ENCODE results near the gene DCC.

Gene DCC

DNA sequence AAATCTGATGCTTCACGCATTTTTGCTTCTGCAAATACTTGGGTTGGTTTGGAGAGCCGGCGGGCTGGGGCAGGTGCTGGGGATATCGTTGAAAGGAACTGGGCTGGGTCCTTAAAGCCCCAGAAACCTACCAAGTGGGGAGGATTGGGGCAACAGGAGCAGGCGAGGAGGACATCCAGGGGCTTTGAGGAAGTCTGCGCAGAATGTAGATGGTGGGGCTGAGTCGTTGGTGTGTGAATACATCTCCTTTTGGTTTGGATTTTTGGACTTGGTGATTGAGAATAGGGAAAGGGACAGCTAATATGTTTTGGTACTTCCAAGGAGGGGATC lies 1.1 kb downstream of the DCC start:
- no peak overlapping the region for H3K4me3 ChIP-seq (ENCODE audit: low read depth, low read length)
- TF ChIP-seq, protein P1, sequence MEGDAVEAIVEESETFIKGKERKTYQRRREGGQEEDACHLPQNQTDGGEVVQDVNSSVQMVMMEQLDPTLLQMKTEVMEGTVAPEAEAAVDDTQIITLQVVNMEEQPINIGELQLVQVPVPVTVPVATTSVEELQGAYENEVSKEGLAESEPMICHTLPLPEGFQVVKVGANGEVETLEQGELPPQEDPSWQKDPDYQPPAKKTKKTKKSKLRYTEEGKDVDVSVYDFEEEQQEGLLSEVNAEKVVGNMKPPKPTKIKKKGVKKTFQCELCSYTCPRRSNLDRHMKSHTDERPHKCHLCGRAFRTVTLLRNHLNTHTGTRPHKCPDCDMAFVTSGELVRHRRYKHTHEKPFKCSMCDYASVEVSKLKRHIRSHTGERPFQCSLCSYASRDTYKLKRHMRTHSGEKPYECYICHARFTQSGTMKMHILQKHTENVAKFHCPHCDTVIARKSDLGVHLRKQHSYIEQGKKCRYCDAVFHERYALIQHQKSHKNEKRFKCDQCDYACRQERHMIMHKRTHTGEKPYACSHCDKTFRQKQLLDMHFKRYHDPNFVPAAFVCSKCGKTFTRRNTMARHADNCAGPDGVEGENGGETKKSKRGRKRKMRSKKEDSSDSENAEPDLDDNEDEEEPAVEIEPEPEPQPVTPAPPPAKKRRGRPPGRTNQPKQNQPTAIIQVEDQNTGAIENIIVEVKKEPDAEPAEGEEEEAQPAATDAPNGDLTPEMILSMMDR (IDR thresholded peaks at IDR 0.05; ENCODE audit: control insufficient read depth, extremely low read depth, insufficient read depth): no peak
- no peak for DNase-seq (ENCODE audit: low read depth)

DNA sequence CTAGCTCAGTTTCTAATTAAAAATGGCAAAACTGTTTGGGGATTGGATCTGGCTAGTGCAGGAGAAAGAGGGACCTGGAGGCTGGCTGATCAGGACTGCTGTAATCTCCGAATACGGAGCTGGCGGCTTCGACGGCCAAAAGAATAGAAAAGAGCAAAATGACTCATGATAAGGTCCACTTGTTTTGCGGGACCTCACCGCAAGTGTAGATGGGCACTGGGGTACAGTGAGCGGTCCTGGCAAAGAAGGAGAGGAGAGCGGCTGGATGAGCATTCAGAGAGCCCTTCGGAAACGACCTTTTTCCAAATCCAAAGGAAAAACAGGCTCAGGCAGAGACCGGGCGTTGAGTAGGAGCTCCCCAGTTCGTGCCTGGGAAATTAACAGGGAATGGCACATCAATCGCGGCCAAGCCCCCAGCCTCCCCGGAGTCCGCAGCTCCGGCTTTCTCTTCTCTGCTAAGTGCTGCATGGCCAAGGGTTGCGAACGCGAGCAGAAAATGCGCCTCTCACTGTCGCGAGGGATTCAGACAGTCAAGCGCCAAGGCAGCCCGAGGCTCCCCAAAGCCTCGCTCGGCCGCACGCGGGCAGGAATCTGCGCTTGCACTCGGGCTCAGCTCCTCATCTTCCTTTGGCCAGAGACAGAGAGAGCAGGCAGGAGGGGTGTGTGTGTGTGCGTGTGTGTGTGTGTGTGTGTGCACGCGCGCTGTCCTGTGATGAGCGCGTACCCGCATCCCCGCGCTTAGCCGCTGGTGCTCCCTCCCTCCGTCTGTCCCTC lies 1.8 kb downstream of the DCC start:
- no peak for DNase-seq (ENCODE audit: low read depth)
- H3K4me3 ChIP-seq (ENCODE audit: low read depth, low read length): no peak overlapping the region
- TF ChIP-seq, protein P1 (IDR thresholded peaks at IDR 0.05; ENCODE audit: control insufficient read depth, extremely low read depth, insufficient read depth): no peak

DNA sequence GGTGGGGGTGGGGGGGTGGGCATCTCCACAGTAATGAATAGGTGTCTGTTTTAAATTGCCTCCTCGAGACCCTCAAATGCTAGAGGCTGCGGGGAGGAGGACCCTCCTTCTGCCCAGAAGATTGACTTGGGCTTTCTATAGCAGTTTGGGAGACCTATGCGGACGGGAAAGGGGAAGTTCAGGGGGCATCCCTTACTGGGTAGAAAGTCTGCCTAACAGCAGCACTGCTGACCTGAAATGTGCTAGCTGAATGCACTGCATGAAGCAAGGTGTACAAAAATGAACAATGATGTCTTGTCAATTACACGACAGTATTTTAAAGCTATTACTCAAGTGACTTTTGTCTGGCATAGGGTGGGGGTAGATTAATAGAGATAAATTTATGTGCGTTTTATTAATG lies 2.5 kb downstream of the DCC start:
- H3K4me3 ChIP-seq (ENCODE audit: low read depth, low read length): no peak overlapping the region
- TF ChIP-seq, protein P1 (IDR thresholded peaks at IDR 0.05; ENCODE audit: control insufficient read depth, extremely low read depth, insufficient read depth): no peak
- DNase-seq (ENCODE audit: low read depth): no peak

DNA sequence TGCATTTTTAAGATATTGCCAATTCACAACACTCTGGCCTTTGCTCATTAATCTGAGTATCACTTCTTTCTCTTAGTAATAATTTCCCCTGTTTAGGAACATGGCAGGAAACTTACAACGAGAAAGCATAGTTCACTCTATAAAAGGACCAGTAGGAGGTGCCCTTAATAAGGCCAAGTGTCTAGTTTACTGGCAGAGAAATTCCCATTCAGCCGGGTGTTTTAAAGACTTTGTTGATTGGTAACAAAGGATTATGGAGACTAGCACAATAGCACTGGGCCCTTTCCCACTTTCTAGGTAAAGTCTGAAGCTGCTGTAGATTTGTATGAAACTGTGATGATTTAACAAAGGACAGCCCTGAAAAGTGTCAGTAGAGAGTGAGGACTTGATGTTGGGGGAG lies 3.1 kb downstream of the DCC start:
- no peak overlapping the region for H3K4me3 ChIP-seq (ENCODE audit: low read depth, low read length)
- TF ChIP-seq, protein P1 (IDR thresholded peaks at IDR 0.05; ENCODE audit: control insufficient read depth, extremely low read depth, insufficient read depth): peak; percentile 47
- DNase-seq (ENCODE audit: low read depth): no peak

DNA sequence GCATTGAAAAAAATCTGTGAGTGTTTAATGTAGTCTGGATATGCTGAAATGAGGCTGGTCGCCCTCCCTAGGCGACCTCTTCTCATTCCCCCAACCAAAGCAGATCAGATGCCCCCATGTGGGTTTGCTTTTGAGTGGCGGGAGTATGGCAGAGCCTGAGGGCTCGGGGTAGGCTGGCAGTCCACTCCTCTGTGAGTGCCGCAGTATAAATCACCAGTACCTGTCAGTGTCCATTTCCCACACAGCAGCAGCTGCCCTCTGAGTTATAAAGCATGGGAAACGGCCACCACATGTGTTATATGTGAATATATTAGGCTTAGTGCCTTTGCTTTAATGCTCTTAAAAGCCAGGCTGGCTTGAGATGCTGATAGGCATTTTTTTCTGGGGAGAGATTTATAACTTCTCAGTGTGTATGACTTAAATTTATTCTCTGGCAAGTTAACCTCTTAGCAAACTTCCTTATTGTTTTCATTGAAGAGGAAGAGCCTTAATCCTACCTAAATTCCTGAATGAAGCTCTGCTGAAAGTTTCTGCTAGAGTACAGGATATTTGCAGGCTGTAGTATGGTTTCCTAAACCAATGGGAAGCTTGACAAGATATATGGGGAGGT lies 3.8 kb downstream of the DCC start:
- TF ChIP-seq, protein P1 (IDR thresholded peaks at IDR 0.05; ENCODE audit: control insufficient read depth, extremely low read depth, insufficient read depth): no peak
- DNase-seq (ENCODE audit: low read depth): no peak
- H3K4me3 ChIP-seq (ENCODE audit: low read depth, low read length): no peak overlapping the region

DNA sequence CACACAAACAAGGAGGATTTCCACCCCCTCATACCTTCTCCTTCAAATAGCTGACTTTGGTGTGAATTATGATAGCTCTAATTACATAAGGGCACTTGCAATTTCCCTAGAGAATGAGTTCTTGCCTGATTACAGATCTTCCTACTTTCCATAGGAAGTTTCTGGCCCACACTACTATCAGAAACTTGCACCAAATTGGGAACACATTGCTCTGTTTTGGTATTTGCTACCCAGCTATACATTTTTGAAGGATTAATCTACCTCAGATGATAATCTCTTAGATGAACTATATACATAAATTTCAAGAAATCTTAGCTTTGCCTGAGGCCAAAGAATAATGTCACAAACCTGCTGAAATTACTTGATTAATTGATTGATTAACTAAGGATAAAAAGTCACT lies 4.9 kb downstream of the DCC start:
- no peak overlapping the region for H3K4me3 ChIP-seq (ENCODE audit: low read depth, low read length)
- no peak for DNase-seq (ENCODE audit: low read depth)
- TF ChIP-seq, protein P1 (IDR thresholded peaks at IDR 0.05; ENCODE audit: control insufficient read depth, extremely low read depth, insufficient read depth): no peak

DNA sequence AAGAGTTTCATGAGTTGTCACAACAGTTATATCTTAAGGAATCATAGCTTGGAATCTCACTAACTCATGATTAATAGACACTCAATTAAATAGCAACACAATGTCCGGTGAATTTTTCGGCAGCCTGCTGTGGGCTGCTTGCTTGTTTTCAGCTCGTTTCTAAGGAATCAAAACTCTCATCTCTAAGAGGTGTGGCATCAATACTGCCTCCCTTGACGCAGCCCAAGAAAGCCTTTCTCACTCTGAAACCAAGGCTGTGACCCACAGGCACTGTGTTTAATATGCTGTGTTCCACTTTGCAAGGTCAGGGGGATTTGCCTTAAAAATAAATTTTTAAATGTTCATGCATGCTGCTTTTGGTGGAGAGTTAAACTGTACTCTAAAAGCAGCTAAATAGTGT lies 5.4 kb downstream of the DCC start:
- no peak overlapping the region for H3K4me3 ChIP-seq (ENCODE audit: low read depth, low read length)
- DNase-seq (ENCODE audit: low read depth): no peak
- TF ChIP-seq, protein P1 (IDR thresholded peaks at IDR 0.05; ENCODE audit: control insufficient read depth, extremely low read depth, insufficient read depth): no peak
